Breast epithelium (tissue), 3 donors: ENCODE data around the gene PRSS8.

ENCODE experiments used
- CTCF ChIP-seq, 3 donors: fragments of 450-650 bp; IDR thresholded peaks; one replicate each; pipeline ENCODE4 v1.5.1; 2016 to 2017; ENCODE audit warnings: antibody characterized with exemption in 3 of 3, mild to moderate bottlenecking in 3 of 3, moderate library complexity in 3 of 3
- POLR2A ChIP-seq: fragments of 450-650 bp; IDR thresholded peaks from one replicate; pipeline ENCODE4 v1.6.1; 2016; ENCODE audit warnings: antibody characterized with exemption, mild to moderate bottlenecking, moderate library complexity
- POLR2AphosphoS5 ChIP-seq, 3 donors: sonication (generic); formaldehyde crosslinking; IDR thresholded peaks; one replicate each; pipeline ENCODE4 v1.6.1; 2017; ENCODE audit warnings: antibody characterized with exemption in 3 of 3

GRCh38 chr16:31108794-31109558, 26.6 kb downstream of the PRSS8 start:
- TF ChIP-seq CTCF (IDR thresholded peaks at IDR 0.05): no peak
- TF ChIP-seq POLR2A: no peak
- no peak for TF ChIP-seq POLR2AphosphoS5 (IDR thresholded peaks at IDR 0.05)
